Astrocyte (in vitro differentiated cells and primary cell): ENCODE results near the gene TANK. TPM values are rescaled to one million over a fixed set of nuclear protein-coding genes. Genes with fewer than 3 reads are reported as not detected.
A peak's percentile ranks its signal among the peaks of the same experiment; 100 is the strongest.
"Not testable (repeated sequence)": the region's sequence is repeated elsewhere in the genome, so short reads cannot be mapped to it uniquely, and the experiment has no call there.

Source experiments
- DNase-seq: peaks from one replicate; pipeline ENCODE4 v3.0.0-alpha.2; 2010; ENCODE audit warnings: low read depth
- FAIRE-seq: peaks from 2 replicates; lab custom pipeline; 2011; peaks lifted over from hg19 to GRCh38; lab: Jason Lieb, UNC
- H2AFZ ChIP-seq: 2 replicates; pipeline ENCODE4 v1.6.0; 2012; ENCODE audit warnings: low read depth, low read length, inconsistent platforms
- H3K27ac ChIP-seq: 2 replicates; pipeline ENCODE4 v1.5.1; 2011; ENCODE audit warnings: low read depth, low read length, inconsistent platforms
- H3K27me3 ChIP-seq: 2 replicates; pipeline ENCODE4 v1.6.0; 2011; ENCODE audit warnings: low read length, inconsistent platforms; ENCODE audit not compliant: insufficient read depth
- H3K36me3 ChIP-seq: 2 replicates; pipeline ENCODE4 v1.5.1; 2011; ENCODE audit warnings: low read length, inconsistent platforms; ENCODE audit not compliant: insufficient read depth
- H3K4me1 ChIP-seq: 2 replicates; pipeline ENCODE4 v1.5.1; 2011; ENCODE audit warnings: low read length, inconsistent platforms; ENCODE audit not compliant: insufficient read depth
- H3K4me2 ChIP-seq: 2 replicates; pipeline ENCODE4 v1.6.0; 2012; ENCODE audit warnings: low read length, inconsistent platforms
- H3K4me3 ChIP-seq: 2 replicates; pipeline ENCODE4 v1.5.1; 2011; ENCODE audit warnings: low read depth, mild to moderate bottlenecking, low read length, inconsistent platforms; ENCODE audit not compliant: insufficient read depth
- H3K79me2 ChIP-seq: 2 replicates; pipeline ENCODE4 v1.6.0; 2012; ENCODE audit warnings: mild to moderate bottlenecking, low read length, inconsistent platforms; ENCODE audit not compliant: insufficient read depth
- H3K9ac ChIP-seq: 2 replicates; pipeline ENCODE4 v1.6.0; 2012; ENCODE audit warnings: mild to moderate bottlenecking, low read length, inconsistent platforms
- H3K9me3 ChIP-seq: 2 replicates; pipeline ENCODE4 v1.5.1; 2012; ENCODE audit warnings: low read depth, mild to moderate bottlenecking, low read length, inconsistent platforms; ENCODE audit not compliant: insufficient read depth
- H4K20me1 ChIP-seq: 2 replicates; pipeline ENCODE4 v1.6.0; 2012; ENCODE audit warnings: low read length, inconsistent platforms; ENCODE audit not compliant: insufficient read depth
- H3K27ac Mint-ChIP-seq: one replicate; pipeline ENCODE4 v1.8.0; 2021; ENCODE audit warnings: mild to moderate bottlenecking, mixed read lengths; ENCODE audit not compliant: unreplicated experiment
- H3K27me3 Mint-ChIP-seq: one replicate; pipeline ENCODE4 v1.8.0; 2021; ENCODE audit warnings: low read depth, mixed read lengths; ENCODE audit not compliant: unreplicated experiment
- H3K36me3 Mint-ChIP-seq: one replicate; pipeline ENCODE4 v1.8.0; 2021; ENCODE audit warnings: low read depth, mixed read lengths; ENCODE audit not compliant: unreplicated experiment
- H3K4me1 Mint-ChIP-seq: one replicate; pipeline ENCODE4 v1.8.0; 2021; ENCODE audit warnings: low read depth, mixed read lengths; ENCODE audit not compliant: unreplicated experiment
- H3K4me3 Mint-ChIP-seq: one replicate; pipeline ENCODE4 v1.8.0; 2021; ENCODE audit warnings: mild to moderate bottlenecking, moderate library complexity, mixed read lengths; ENCODE audit not compliant: unreplicated experiment
- H3K9me3 Mint-ChIP-seq: one replicate; pipeline ENCODE4 v1.8.0; 2021; ENCODE audit warnings: mild to moderate bottlenecking, mixed read lengths; ENCODE audit not compliant: unreplicated experiment
- CTCF ChIP-seq: IDR thresholded peaks from 2 replicates; pipeline ENCODE4 v1.5.1; 2011; ENCODE audit warnings: low read depth, mild to moderate bottlenecking, inconsistent platforms, low read length, moderate library complexity; ENCODE audit not compliant: insufficient read depth
- EZH2 ChIP-seq: IDR thresholded peaks from 2 replicates; pipeline ENCODE4 v1.6.1; 2012; ENCODE audit warnings: mild to moderate bottlenecking, low read length, inconsistent platforms; ENCODE audit not compliant: insufficient read depth
- total RNA-seq: library from RNA; stranded (reverse); gene quantifications from 2 replicates; pipeline ENCODE4 v1.2.1, GENCODE V29; 2021

Gene TANK
- total RNA-seq, 1 donor from 2014 or later, result 55.7 TPM

- Mint-ChIP-seq H3K4me1 (peaks cover 11% of the 10 kb centered on the region), H3K36me3 (no peaks in the 10 kb centered on the region), H3K27me3 (peaks cover 6% of the 10 kb centered on the region), H3K4me3 (no peak overlapping the region), H3K27ac (no peak overlapping the region), H3K9me3 (peaks cover 2% of the 10 kb centered on the region)
- Histone ChIP-seq H3K36me3 (no peaks in the 10 kb centered on the region), H2AFZ (no peak overlapping the region), H3K79me2 (no peaks in the 10 kb centered on the region), H3K27me3 (peaks cover 18% of the 10 kb centered on the region), H3K4me1 (no peaks in the 10 kb centered on the region), H3K9ac (no peak overlapping the region), H3K4me2 (no peak overlapping the region), H4K20me1 (no peaks in the 10 kb centered on the region), H3K4me3 (no peak overlapping the region), H3K27ac (no peak overlapping the region), H3K9me3 (no peaks in the 10 kb centered on the region)
- DNase-seq (no peak), FAIRE-seq (no peak)
- TF ChIP-seq EZH2, result no peak
- no peak for TF ChIP-seq CTCF
Measured at GRCh38 chr2:161243312-161243711, 83.1 kb downstream of the TANK start.

- Histone ChIP-seq H3K4me2 (no peak overlapping the region), H3K79me2 (no peaks in the 10 kb centered on the region), H3K27ac (no peak overlapping the region), H3K9ac (no peak overlapping the region), H3K9me3 (no peaks in the 10 kb centered on the region), H3K4me3 (no peak overlapping the region), H2AFZ (no peak overlapping the region), H4K20me1 (no peaks in the 10 kb centered on the region), H3K36me3 (no peaks in the 10 kb centered on the region), H3K4me1 (no peaks in the 10 kb centered on the region), H3K27me3 (peaks cover 18% of the 10 kb centered on the region)
- FAIRE-seq (no peak), DNase-seq (no peak)
- Mint-ChIP-seq H3K4me3 (peak overlapping the region; percentile 79), H3K27ac (no peak overlapping the region), H3K27me3 (peaks cover 6% of the 10 kb centered on the region), H3K4me1 (peaks cover 9% of the 10 kb centered on the region), H3K36me3 (no peaks in the 10 kb centered on the region), H3K9me3 (peaks cover 2% of the 10 kb centered on the region)
- TF ChIP-seq CTCF (no peak), EZH2 (no peak)
Measured at GRCh38 chr2:161243905-161244304, 83.7 kb downstream of the TANK start.

- H3K4me3 ChIP-seq, FAIRE-seq, DNase-seq: not testable (repeated sequence)
Measured at GRCh38 chr2:161244387-161245260, 84.4 kb downstream of the TANK start.

More at GRCh38 chr2:161244387-161245260, 84.4 kb downstream of the TANK start:
- not testable (repeated sequence) for H3K4me2 ChIP-seq, H3K9ac ChIP-seq, H4K20me1 ChIP-seq, H3K9me3 Mint-ChIP-seq, H3K4me1 Mint-ChIP-seq, H3K27me3 Mint-ChIP-seq, H2AFZ ChIP-seq, H3K36me3 ChIP-seq, H3K27ac ChIP-seq, H3K79me2 ChIP-seq, H3K4me1 ChIP-seq, H3K9me3 ChIP-seq, H3K36me3 Mint-ChIP-seq
- peak overlapping the region; percentile 79 for H3K27ac Mint-ChIP-seq
- H3K27me3 ChIP-seq, result peaks cover 18% of the 10 kb centered on the region
- peak overlapping the region; percentile 79 for H3K4me3 Mint-ChIP-seq
